ENCODE results near the gene ALG9.

The ALG9 gene

GRCh38 chr11:111814106-111814505, 57.3 kb downstream of the ALG9 start:
- Histone ChIP-seq H3K9ac (no peak overlapping the region), H3K4me1 (ENCODE audit: low read depth, poor library complexity, severe bottlenecking) (peaks cover 8% of the 10 kb centered on the region), H3K27me3 (ENCODE audit: insufficient read depth, low read depth) (no peaks in the 10 kb centered on the region), H3K36me3 (ENCODE audit: insufficient read depth) (no peaks in the 10 kb centered on the region), H2AFZ (ENCODE audit: low read depth) (no peak overlapping the region), H3K4me2 (no peak overlapping the region), H3K4me3 (IDR thresholded peaks at IDR 0.05; ENCODE audit: insufficient read depth, low read depth, low read length) (no peak overlapping the region), H3K79me2 (ENCODE audit: insufficient read depth, low read depth) (no peaks in the 10 kb centered on the region), H3K27ac (no peak overlapping the region), H4K20me1 (ENCODE audit: insufficient read depth) (no peaks in the 10 kb centered on the region)
- TF ChIP-seq CTCF (conservative IDR thresholded peaks at IDR 0.05; ENCODE audit: low read depth, low read length) = no peak

- H3K4me1 ChIP-seq (ENCODE audit: low read depth, poor library complexity, severe bottlenecking) = peaks cover 23% of the 10 kb centered on the region
- H3K4me3 ChIP-seq (IDR thresholded peaks at IDR 0.05; ENCODE audit: insufficient read depth, low read depth, low read length) = no peak overlapping the region
- H3K27ac ChIP-seq = no peak overlapping the region
- H3K9ac ChIP-seq = no peak overlapping the region
- no peaks in the 10 kb centered on the region for H3K27me3 ChIP-seq (ENCODE audit: insufficient read depth, low read depth)
- H2AFZ ChIP-seq (ENCODE audit: low read depth) = no peak overlapping the region
- no peaks in the 10 kb centered on the region for H3K79me2 ChIP-seq (ENCODE audit: insufficient read depth, low read depth)
- TF ChIP-seq CTCF (conservative IDR thresholded peaks at IDR 0.05; ENCODE audit: low read depth, low read length) = no peak
- no peaks in the 10 kb centered on the region for H3K36me3 ChIP-seq (ENCODE audit: insufficient read depth)
- no peak overlapping the region for H3K4me2 ChIP-seq
- no peaks in the 10 kb centered on the region for H4K20me1 ChIP-seq (ENCODE audit: insufficient read depth)
Observed at GRCh38 chr11:111812211-111812610, 59.2 kb downstream of the ALG9 start.

- H3K4me3 ChIP-seq (IDR thresholded peaks at IDR 0.05; ENCODE audit: insufficient read depth, low read depth, low read length) = no peak overlapping the region
- no peaks in the 10 kb centered on the region for H3K27me3 ChIP-seq (ENCODE audit: insufficient read depth, low read depth)
- no peaks in the 10 kb centered on the region for H3K36me3 ChIP-seq (ENCODE audit: insufficient read depth)
- no peak overlapping the region for H3K9ac ChIP-seq
- H4K20me1 ChIP-seq (ENCODE audit: insufficient read depth) = no peaks in the 10 kb centered on the region
- no peak overlapping the region for H3K4me2 ChIP-seq
- no peak overlapping the region for H3K27ac ChIP-seq
- H3K79me2 ChIP-seq (ENCODE audit: insufficient read depth, low read depth) = no peaks in the 10 kb centered on the region
- no peak for TF ChIP-seq CTCF (conservative IDR thresholded peaks at IDR 0.05; ENCODE audit: low read depth, low read length)
- H3K4me1 ChIP-seq (ENCODE audit: low read depth, poor library complexity, severe bottlenecking) = peaks cover 29% of the 10 kb centered on the region
- H2AFZ ChIP-seq (ENCODE audit: low read depth) = no peak overlapping the region
Observed at GRCh38 chr11:111811445-111811844, 59.9 kb downstream of the ALG9 start.

GRCh38 chr11:111808834-111809233, 62.5 kb downstream of the ALG9 start:
- Histone ChIP-seq H3K36me3 (ENCODE audit: insufficient read depth) (no peaks in the 10 kb centered on the region), H3K27me3 (ENCODE audit: insufficient read depth, low read depth) (no peaks in the 10 kb centered on the region), H3K9ac (no peak overlapping the region), H3K27ac (no peak overlapping the region), H3K4me1 (ENCODE audit: low read depth, poor library complexity, severe bottlenecking) (peaks cover 34% of the 10 kb centered on the region), H4K20me1 (ENCODE audit: insufficient read depth) (no peaks in the 10 kb centered on the region), H3K4me2 (no peak overlapping the region; the same call in 1 of the 2 replicates), H2AFZ (ENCODE audit: low read depth) (no peak overlapping the region), H3K4me3 (IDR thresholded peaks at IDR 0.05; ENCODE audit: insufficient read depth, low read depth, low read length) (no peak overlapping the region), H3K79me2 (ENCODE audit: insufficient read depth, low read depth) (no peaks in the 10 kb centered on the region)
- TF ChIP-seq CTCF (conservative IDR thresholded peaks at IDR 0.05; ENCODE audit: low read depth, low read length) = no peak
